Measurements from ENCODE around the gene CENPS. TPM values are rescaled to one million over a fixed set of nuclear protein-coding genes. Genes with fewer than 3 reads are reported as not detected.
"Not testable (repeated sequence)": the region's sequence is repeated elsewhere in the genome, so short reads cannot be mapped to it uniquely, and the experiment has no call there.

CENPS gene
- total RNA-seq, 1 donor: 17.4 TPM

GRCh38 chr1:10451287-10451686 lies 21.1 kb downstream of the CENPS start:
- DNase-seq (ENCODE audit: insufficient read length, low spot score, missing footprints): peak; percentile 89
- Histone ChIP-seq H2AFZ (ENCODE audit: low read length) (peak overlapping the region; percentile 68), H3K4me3 (ENCODE audit: insufficient read depth, low read length) (peak overlapping the region; percentile 67), H3K4me1 (ENCODE audit: insufficient read depth, low read length) (peaks cover 11% of the 10 kb centered on the region), H3K4me2 (ENCODE audit: insufficient read depth, low read length) (peak overlapping the region; percentile 87), H3K27ac (ENCODE audit: low read depth, low read length) (peak overlapping the region; percentile 37), H4K20me1 (ENCODE audit: insufficient read depth, low read length) (no peaks in the 10 kb centered on the region), H3K36me3 (ENCODE audit: insufficient read depth, low read length) (no peaks in the 10 kb centered on the region), H3K79me2 (ENCODE audit: insufficient read depth, low read length) (no peaks in the 10 kb centered on the region), H3K9me3 (ENCODE audit: low read depth, low read length) (no peaks in the 10 kb centered on the region), H3K27me3 (ENCODE audit: insufficient read depth, low read length) (no peaks in the 10 kb centered on the region)
- no peak for TF ChIP-seq CTCF (IDR thresholded peaks at IDR 0.05; ENCODE audit: extremely low read depth, low read depth, low read length)

GRCh38 chr1:10456048-10456447 lies 25.8 kb downstream of the CENPS start:
- no peak for DNase-seq (ENCODE audit: insufficient read length, low spot score, missing footprints)
- no peak overlapping the region for H3K27ac ChIP-seq (ENCODE audit: low read depth, low read length)
- no peaks in the 10 kb centered on the region for H4K20me1 ChIP-seq (ENCODE audit: insufficient read depth, low read length)
- H3K4me1 ChIP-seq (ENCODE audit: insufficient read depth, low read length): peaks cover 12% of the 10 kb centered on the region
- H2AFZ ChIP-seq (ENCODE audit: low read length): no peak overlapping the region
- H3K27me3 ChIP-seq (ENCODE audit: insufficient read depth, low read length): no peaks in the 10 kb centered on the region
- peaks cover 1% of the 10 kb centered on the region for H3K36me3 ChIP-seq (ENCODE audit: insufficient read depth, low read length)
- no peak overlapping the region for H3K4me2 ChIP-seq (ENCODE audit: insufficient read depth, low read length)
- H3K9me3 ChIP-seq (ENCODE audit: low read depth, low read length): no peaks in the 10 kb centered on the region
- no peak overlapping the region for H3K4me3 ChIP-seq (ENCODE audit: insufficient read depth, low read length)
- H3K79me2 ChIP-seq (ENCODE audit: insufficient read depth, low read length): no peaks in the 10 kb centered on the region
- TF ChIP-seq CTCF (IDR thresholded peaks at IDR 0.05; ENCODE audit: extremely low read depth, low read depth, low read length): no peak

GRCh38 chr1:10456661-10457060 lies 26.4 kb downstream of the CENPS start:
- no peak for TF ChIP-seq CTCF (IDR thresholded peaks at IDR 0.05; ENCODE audit: extremely low read depth, low read depth, low read length)
- H3K4me2 ChIP-seq (ENCODE audit: insufficient read depth, low read length): no peak overlapping the region
- H3K79me2 ChIP-seq (ENCODE audit: insufficient read depth, low read length): no peaks in the 10 kb centered on the region
- H2AFZ ChIP-seq (ENCODE audit: low read length): no peak overlapping the region
- H4K20me1 ChIP-seq (ENCODE audit: insufficient read depth, low read length): no peaks in the 10 kb centered on the region
- no peaks in the 10 kb centered on the region for H3K27me3 ChIP-seq (ENCODE audit: insufficient read depth, low read length)
- H3K4me1 ChIP-seq (ENCODE audit: insufficient read depth, low read length): peaks cover 7% of the 10 kb centered on the region
- no peaks in the 10 kb centered on the region for H3K9me3 ChIP-seq (ENCODE audit: low read depth, low read length)
- no peak overlapping the region for H3K27ac ChIP-seq (ENCODE audit: low read depth, low read length)
- no peak for DNase-seq (ENCODE audit: insufficient read length, low spot score, missing footprints)
- peaks cover 7% of the 10 kb centered on the region for H3K36me3 ChIP-seq (ENCODE audit: insufficient read depth, low read length)
- H3K4me3 ChIP-seq (ENCODE audit: insufficient read depth, low read length): no peak overlapping the region

- H3K4me1 ChIP-seq (ENCODE audit: insufficient read depth, low read length); DNase-seq (ENCODE audit: insufficient read length, low spot score, missing footprints); H3K27me3 ChIP-seq (ENCODE audit: insufficient read depth, low read length); H4K20me1 ChIP-seq (ENCODE audit: insufficient read depth, low read length); H2AFZ ChIP-seq (ENCODE audit: low read length); H3K79me2 ChIP-seq (ENCODE audit: insufficient read depth, low read length); H3K27ac ChIP-seq (ENCODE audit: low read depth, low read length); H3K9me3 ChIP-seq (ENCODE audit: low read depth, low read length); H3K4me2 ChIP-seq (ENCODE audit: insufficient read depth, low read length); H3K4me3 ChIP-seq (ENCODE audit: insufficient read depth, low read length): not testable (repeated sequence)
- H3K36me3 ChIP-seq (ENCODE audit: insufficient read depth, low read length): peaks cover 11% of the 10 kb centered on the region
These were observed 27.2 kb downstream of the CENPS start for GRCh38 chr1:10457462-10457861.

Measured in osteoblast (primary cell).